Hepatocyte (in vitro differentiated cells): ENCODE measurements around the gene RASGRF1. TPM values are rescaled to one million over a fixed set of nuclear protein-coding genes. Genes with fewer than 3 reads are reported as not detected.

ENCODE experiments used
- DNase-seq: peaks from one replicate; pipeline ENCODE4 v3.0.0-alpha.2; 2016; ENCODE audit warnings: low spot score
- H2AFZ ChIP-seq: fragments of 200-600 bp; sonication (generic); 2 replicates; pipeline ENCODE4 v1.6.0; 2016; ENCODE audit warnings: antibody characterized with exemption, mild to moderate bottlenecking
- H3K27ac ChIP-seq: fragments of 200-600 bp; sonication (generic); 2 replicates; pipeline ENCODE4 v1.5.1; 2016; ENCODE audit warnings: mild to moderate bottlenecking
- H3K27me3 ChIP-seq: fragments of 200-600 bp; sonication (generic); 2 replicates; pipeline ENCODE4 v1.6.1; 2016
- H3K36me3 ChIP-seq: fragments of 200-600 bp; sonication (generic); replicated peaks from 2 replicates; pipeline ENCODE4 v1.5.1; 2016; ENCODE audit warnings: low read depth; ENCODE audit not compliant: insufficient read depth
- H3K4me1 ChIP-seq: fragments of 200-600 bp; sonication (generic); 2 replicates; pipeline ENCODE4 v1.5.1; 2016; ENCODE audit warnings: mild to moderate bottlenecking, moderate library complexity; ENCODE audit not compliant: insufficient read depth
- H3K4me2 ChIP-seq: fragments of 200-600 bp; sonication (generic); 2 replicates; pipeline ENCODE4 v1.6.0; 2016
- H3K4me3 ChIP-seq: fragments of 200-600 bp; sonication (generic); 2 replicates; pipeline ENCODE4 v1.5.1; 2016; ENCODE audit warnings: mild to moderate bottlenecking
- H3K79me2 ChIP-seq: fragments of 200-600 bp; sonication (generic); 2 replicates; pipeline ENCODE4 v1.6.0; 2017; ENCODE audit warnings: mild to moderate bottlenecking
- H3K9me2 ChIP-seq: fragments of 200-600 bp; sonication (generic); replicated peaks from 2 replicates; pipeline ENCODE4 v1.6.0; 2017; ENCODE audit warnings: mild to moderate bottlenecking; ENCODE audit not compliant: insufficient read depth
- H3K9me3 ChIP-seq: fragments of 200-600 bp; sonication (generic); 2 replicates; pipeline ENCODE4 v1.5.1; 2016; ENCODE audit warnings: low read depth, mild to moderate bottlenecking
- H4K20me1 ChIP-seq: fragments of 200-600 bp; sonication (generic); 2 replicates; pipeline ENCODE4 v1.6.0; 2016; ENCODE audit warnings: mild to moderate bottlenecking; ENCODE audit not compliant: insufficient read depth, poor library complexity, severe bottlenecking
- EZH2 ChIP-seq: fragments of 200-600 bp; sonication (generic); IDR thresholded peaks from 2 replicates; pipeline ENCODE4 v1.6.1; 2016; ENCODE audit warnings: antibody characterized with exemption, mild to moderate bottlenecking, borderline replicate concordance
- EZH2phosphoT487 ChIP-seq: fragments of 200-600 bp; sonication (generic); IDR thresholded peaks from one replicate; pipeline ENCODE4 v1.6.1; 2018; ENCODE audit warnings: antibody characterized with exemption, mild to moderate bottlenecking, low read depth, moderate library complexity; ENCODE audit not compliant: unreplicated experiment, severe bottlenecking
- WGBS: methylation state at CpG from one replicate; pipeline ENCODE4 v1.1.6; 2016; ENCODE audit warnings: low lambda C conversion rate; ENCODE audit errors: missing lambda C conversion rate; 5-methylcytosine and 5-hydroxymethylcytosine counted together
- polyA plus RNA-seq: library from polyadenylated mRNA; unstranded; fragments of >200 nt; fragmentation: Nextera tagmentation; extraction: Ambion mirVana; gene quantifications from 2 replicates; pipeline ENCODE4 v1.2.1, GENCODE V29; 2016
- total RNA-seq: library from RNA; depleted of rRNA; stranded (reverse); fragments of >200 nt; gene quantifications from 2 replicates; pipeline ENCODE4 v1.2.3, GENCODE V29; 2014
- TF ChIP-seq, protein P1 (sequence below): fragments of 200-600 bp; sonication (generic); IDR thresholded peaks from 2 replicates; pipeline ENCODE4 v1.5.1; 2016; ENCODE audit warnings: antibody characterized with exemption, mild to moderate bottlenecking; ENCODE audit not compliant: poor library complexity

The RASGRF1 gene
- total and polyA plus RNA-seq, 2 experiments from 2014 or later: 0.52 to 1.5 TPM

DNA sequence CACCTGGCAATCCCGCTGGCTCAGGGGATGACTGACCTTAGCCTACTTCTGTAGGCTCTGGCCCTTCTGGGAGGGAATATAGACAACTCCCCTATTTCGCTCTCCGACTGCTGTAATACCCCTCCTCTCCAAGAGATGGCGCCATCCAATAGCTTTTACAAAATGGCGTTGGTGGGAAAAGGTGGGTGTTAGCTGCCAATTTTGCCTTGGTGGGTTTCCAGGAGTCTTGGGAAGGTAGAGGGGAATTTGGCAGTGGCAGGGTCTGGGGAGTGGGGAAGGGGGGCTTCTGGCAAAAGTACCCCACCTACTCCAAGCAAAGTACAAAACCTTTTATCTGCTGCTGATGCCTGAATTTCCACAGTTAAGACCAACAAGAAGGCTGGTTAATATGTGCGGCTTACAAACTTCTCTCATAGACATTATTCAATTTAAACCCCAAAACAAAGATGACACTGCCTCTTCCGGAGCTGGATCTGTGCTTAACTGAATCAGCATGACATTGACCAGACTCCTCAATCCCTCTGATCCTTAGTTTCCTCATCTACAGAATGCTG lies 62.1 kb downstream of the RASGRF1 start:
- peak; percentile 64 for DNase-seq
- TF ChIP-seq EZH2: no peak
- TF ChIP-seq, protein P1, sequence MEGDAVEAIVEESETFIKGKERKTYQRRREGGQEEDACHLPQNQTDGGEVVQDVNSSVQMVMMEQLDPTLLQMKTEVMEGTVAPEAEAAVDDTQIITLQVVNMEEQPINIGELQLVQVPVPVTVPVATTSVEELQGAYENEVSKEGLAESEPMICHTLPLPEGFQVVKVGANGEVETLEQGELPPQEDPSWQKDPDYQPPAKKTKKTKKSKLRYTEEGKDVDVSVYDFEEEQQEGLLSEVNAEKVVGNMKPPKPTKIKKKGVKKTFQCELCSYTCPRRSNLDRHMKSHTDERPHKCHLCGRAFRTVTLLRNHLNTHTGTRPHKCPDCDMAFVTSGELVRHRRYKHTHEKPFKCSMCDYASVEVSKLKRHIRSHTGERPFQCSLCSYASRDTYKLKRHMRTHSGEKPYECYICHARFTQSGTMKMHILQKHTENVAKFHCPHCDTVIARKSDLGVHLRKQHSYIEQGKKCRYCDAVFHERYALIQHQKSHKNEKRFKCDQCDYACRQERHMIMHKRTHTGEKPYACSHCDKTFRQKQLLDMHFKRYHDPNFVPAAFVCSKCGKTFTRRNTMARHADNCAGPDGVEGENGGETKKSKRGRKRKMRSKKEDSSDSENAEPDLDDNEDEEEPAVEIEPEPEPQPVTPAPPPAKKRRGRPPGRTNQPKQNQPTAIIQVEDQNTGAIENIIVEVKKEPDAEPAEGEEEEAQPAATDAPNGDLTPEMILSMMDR: peak; percentile 84
- no peak for TF ChIP-seq EZH2phosphoT487
- Histone ChIP-seq H3K4me3 (no peak overlapping the region), H3K79me2 (no peaks in the 10 kb centered on the region), H3K27ac (no peak overlapping the region), H3K9me3 (no peaks in the 10 kb centered on the region), H3K9me2 (no peaks in the 10 kb centered on the region), H3K27me3 (no peaks in the 10 kb centered on the region), H2AFZ (no peak overlapping the region), H4K20me1 (no peaks in the 10 kb centered on the region), H3K4me2 (no peak overlapping the region), H3K36me3 (no peaks in the 10 kb centered on the region), H3K4me1 (no peaks in the 10 kb centered on the region)
- WGBS: 23% methylated on average over 7 of the region's 7 CpGs

DNA sequence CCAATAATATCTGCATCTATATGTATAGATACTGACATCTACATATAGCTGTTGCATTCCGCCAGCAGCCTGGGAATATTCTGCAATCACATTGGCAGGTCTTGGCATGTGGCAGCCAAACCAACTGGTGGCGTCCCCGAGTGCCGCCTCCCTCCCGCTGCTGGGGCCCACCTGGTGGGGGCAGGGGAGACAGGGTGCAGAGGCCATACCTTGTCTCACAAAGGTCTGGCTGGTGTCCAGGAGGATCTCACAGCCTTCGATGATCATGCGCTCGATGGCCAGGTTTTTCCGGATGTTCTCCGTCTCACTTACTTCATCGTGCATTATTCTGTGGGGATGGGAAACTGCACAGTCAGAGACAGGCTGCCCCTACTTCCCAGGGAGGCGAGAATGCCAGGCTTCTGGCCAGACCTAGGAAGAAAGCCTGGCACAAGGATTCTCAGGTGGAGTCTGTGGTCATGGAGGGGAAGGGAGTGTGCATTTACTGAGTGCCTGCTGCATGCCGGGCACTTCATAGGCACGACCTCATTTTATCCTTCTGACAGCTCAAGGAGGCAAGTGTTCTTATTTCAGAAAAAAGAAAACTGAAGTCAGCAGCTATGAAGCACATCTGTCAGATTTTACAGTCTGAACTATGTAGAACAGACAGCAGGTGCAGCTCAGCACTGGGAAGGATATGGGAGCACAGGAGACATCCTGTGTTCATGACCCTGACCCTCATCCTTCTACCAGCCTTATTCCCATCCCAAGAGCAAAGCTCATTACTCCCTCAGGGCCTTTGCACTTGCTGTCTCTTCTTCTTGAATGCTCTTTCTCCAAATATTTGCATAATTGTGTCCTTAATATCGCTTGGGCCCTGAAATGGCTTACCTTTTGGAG lies 62.8 kb downstream of the RASGRF1 start:
- DNase-seq: no peak
- no peaks in the 10 kb centered on the region for H3K36me3 ChIP-seq
- TF ChIP-seq EZH2: no peak
- TF ChIP-seq EZH2phosphoT487: no peak
- TF ChIP-seq, protein P1: no peak
- no peak overlapping the region for H3K4me3 ChIP-seq
- no peaks in the 10 kb centered on the region for H3K9me2 ChIP-seq
- H3K4me1 ChIP-seq: no peaks in the 10 kb centered on the region
- no peak overlapping the region for H3K4me2 ChIP-seq
- H3K27me3 ChIP-seq: no peaks in the 10 kb centered on the region
- H3K27ac ChIP-seq: no peak overlapping the region
- H4K20me1 ChIP-seq: no peaks in the 10 kb centered on the region
- no peaks in the 10 kb centered on the region for H3K79me2 ChIP-seq
- 78% methylated on average over 15 of the region's 15 CpGs for WGBS
- no peak overlapping the region for H2AFZ ChIP-seq
- H3K9me3 ChIP-seq: no peaks in the 10 kb centered on the region

DNA sequence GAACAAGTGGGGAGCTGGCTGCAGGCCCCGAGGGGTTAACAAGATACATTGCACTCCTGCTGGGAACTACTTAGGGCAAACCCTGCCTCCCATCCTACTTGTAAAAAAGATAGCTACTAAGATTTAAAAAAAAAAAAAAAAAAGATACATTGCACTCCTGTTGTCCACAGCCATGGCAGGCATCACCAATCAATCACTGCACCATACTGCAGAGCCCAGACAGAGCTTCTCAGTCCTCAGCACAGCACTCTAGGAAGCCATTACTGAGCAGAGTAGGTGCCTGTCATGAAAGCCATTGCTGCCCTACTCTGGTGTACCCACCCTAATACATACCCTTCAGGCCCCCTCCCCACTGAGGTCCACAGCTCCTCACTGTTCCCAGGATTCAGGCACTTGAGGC lies 64.8 kb downstream of the RASGRF1 start:
- Histone ChIP-seq H3K27me3 (no peaks in the 10 kb centered on the region), H3K4me1 (no peaks in the 10 kb centered on the region), H3K9me3 (no peaks in the 10 kb centered on the region), H3K79me2 (no peaks in the 10 kb centered on the region), H4K20me1 (no peaks in the 10 kb centered on the region), H3K27ac (no peak overlapping the region), H3K4me3 (no peak overlapping the region), H3K4me2 (no peak overlapping the region), H3K36me3 (no peaks in the 10 kb centered on the region), H2AFZ (no peak overlapping the region), H3K9me2 (no peaks in the 10 kb centered on the region)
- TF ChIP-seq EZH2phosphoT487: no peak
- no peak for TF ChIP-seq EZH2
- TF ChIP-seq, protein P1: no peak
- DNase-seq: no peak
- WGBS: 88% methylated on average over 1 of the region's 1 CpG
